MM.1S (cell line): ENCODE data around the gene ANKRD27.

Experiments
- CTCF ChIP-seq: fragments of 300-600 bp; sonication (generic); IDR thresholded peaks from 2 replicates; pipeline ENCODE4 v1.5.1; 2016; ENCODE audit warnings: antibody characterized with exemption, low read length, mixed read lengths
- EZH2 ChIP-seq: fragments of 300-600 bp; sonication (generic); optimal IDR thresholded peaks from 2 replicates; pipeline ENCODE3; 2017; ENCODE audit warnings: low read depth, mild to moderate bottlenecking, antibody characterized with exemption, low read length, mixed read lengths
- EZH2phosphoT487 ChIP-seq: fragments of 300-600 bp; sonication (generic); IDR thresholded peaks from 2 replicates; pipeline ENCODE4 v1.6.1; 2018; ENCODE audit warnings: antibody characterized with exemption, low read length

- TF ChIP-seq CTCF (no peak), EZH2 (no peak), EZH2phosphoT487 (no peak)
Measured at GRCh38 chr19:32669310-32669709, 5.7 kb downstream of the ANKRD27 start.
